HepG2 (cell line): ENCODE data around the gene NEU1. TPM values are rescaled to one million over a fixed set of nuclear protein-coding genes. Genes with fewer than 3 reads are reported as not detected.

Source experiments
- CEBPB ChIP-seq: IDR thresholded peaks from 2 replicates; pipeline ENCODE4 v1.6.1; 2011; ENCODE audit warnings: low read depth, low read length, improper control_type of control experiment, borderline replicate concordance
- CSRNP2 ChIP-seq: sonication (generic); formaldehyde crosslinking; conservative IDR thresholded peaks from 2 replicates; pipeline ENCODE4 v1.8.0; 2022; ENCODE audit warnings: low read depth, missing genetic modification reagents
- E2F1 ChIP-seq: sonication (generic); formaldehyde crosslinking; IDR thresholded peaks from 2 replicates; pipeline ENCODE4 v1.5.0; 2020; ENCODE audit warnings: missing genetic modification reagents
- HOXA3 ChIP-seq: sonication (generic); formaldehyde crosslinking; IDR thresholded peaks from 2 replicates; pipeline ENCODE4 v1.5.0; 2020; ENCODE audit warnings: missing genetic modification reagents
- MBD4 ChIP-seq: IDR thresholded peaks from 2 replicates; pipeline ENCODE4 v1.6.1; 2012; ENCODE audit warnings: low read length, inconsistent platforms, borderline replicate concordance
- MEIS1 ChIP-seq: sonication (generic); formaldehyde crosslinking; IDR thresholded peaks from 2 replicates; pipeline ENCODE4 v1.9.0; 2021; ENCODE audit warnings: mild to moderate bottlenecking, missing genetic modification reagents, moderate library complexity, borderline replicate concordance
- MYPOP ChIP-seq: sonication (generic); formaldehyde crosslinking; IDR thresholded peaks from 2 replicates; pipeline ENCODE4 v1.8.1; 2023; ENCODE audit warnings: mild to moderate bottlenecking, moderate library complexity, missing genetic modification reagents
- NCOA2 ChIP-seq: sonication (generic); formaldehyde crosslinking; IDR thresholded peaks from 2 replicates; pipeline ENCODE4 v1.8.0; 2022; ENCODE audit warnings: inconsistent platforms
- NR2F2 ChIP-seq: IDR thresholded peaks from 2 replicates; pipeline ENCODE4 v1.6.1; 2012; ENCODE audit warnings: low read depth, inconsistent platforms, borderline replicate concordance
- NR3C1 ChIP-seq: sonication (generic); formaldehyde crosslinking; IDR thresholded peaks from 2 replicates; pipeline ENCODE4 v1.4.0; 2020; ENCODE audit warnings: missing genetic modification reagents
- RAD21 ChIP-seq: fragments of 450-650 bp; formaldehyde crosslinking; IDR thresholded peaks from 2 replicates; pipeline ENCODE4 v1.5.0; 2020; ENCODE audit warnings: mild to moderate bottlenecking
- RARA ChIP-seq: IDR thresholded peaks from 2 replicates; pipeline ENCODE4 v1.6.1; 2016; ENCODE audit warnings: missing genetic modification reagents, missing compliant biosample characterization
- SMAD1 ChIP-seq: sonication (generic); formaldehyde crosslinking; IDR thresholded peaks from 2 replicates; pipeline ENCODE4 v1.4.0; 2020; ENCODE audit warnings: missing genetic modification reagents, low read depth, mild to moderate bottlenecking, borderline replicate concordance
- SNAPC2 ChIP-seq: sonication (generic); formaldehyde crosslinking; IDR thresholded peaks from 2 replicates; pipeline ENCODE4 v1.8.1; 2022; ENCODE audit warnings: mild to moderate bottlenecking, missing genetic modification reagents
- SRSF9 ChIP-seq: fragments of 200-400 bp; formaldehyde crosslinking; IDR thresholded peaks from 2 replicates; pipeline ENCODE4 v1.6.1; 2018; ENCODE audit warnings: borderline replicate concordance, mild to moderate bottlenecking, low read depth, low read length; ENCODE audit not compliant: insufficient read depth, poor library complexity, severe bottlenecking
- ZBTB34 ChIP-seq: sonication (generic); formaldehyde crosslinking; IDR thresholded peaks from 2 replicates; pipeline ENCODE4 v1.8.0; 2022; ENCODE audit warnings: mild to moderate bottlenecking, missing genetic modification reagents
- ZKSCAN1 ChIP-seq: fragments of 150-350 bp; IDR thresholded peaks from 2 replicates; pipeline ENCODE4 v1.6.1; 2014; ENCODE audit warnings: low read length
- ZNF276 ChIP-seq: sonication (generic); formaldehyde crosslinking; IDR thresholded peaks from 2 replicates; pipeline ENCODE4 v1.4.0; 2020; ENCODE audit warnings: mild to moderate bottlenecking, low read depth, missing genetic modification reagents
- ZNF329 ChIP-seq: sonication (generic); formaldehyde crosslinking; IDR thresholded peaks from 2 replicates; pipeline ENCODE4 v1.9.0; 2021; ENCODE audit warnings: low read depth, mild to moderate bottlenecking, missing genetic modification reagents
- ZNF737 ChIP-seq: sonication (generic); formaldehyde crosslinking; IDR thresholded peaks from 2 replicates; pipeline ENCODE4 v1.5.0; 2020; ENCODE audit warnings: missing genetic modification reagents, mild to moderate bottlenecking, borderline replicate concordance
- ZNF839 ChIP-seq: sonication (generic); formaldehyde crosslinking; IDR thresholded peaks from 2 replicates; pipeline ENCODE4 v1.4.0; 2020; ENCODE audit warnings: missing genetic modification reagents, mild to moderate bottlenecking, borderline replicate concordance
- ZNF891 ChIP-seq: sonication (generic); formaldehyde crosslinking; IDR thresholded peaks from 2 replicates; pipeline ENCODE4 v1.5.0; 2020; ENCODE audit warnings: mild to moderate bottlenecking, missing genetic modification reagents
- polyA plus RNA-seq, 8 experiments: library from polyadenylated mRNA; depleted of rRNA in 3 of 8; stranded (reverse) in 7 of 8; unstranded in 1 of 8; fragments of >200 nt; fragmentation: Illumina TruSeq in 4 of 8; extraction: Trizol in 4 of 8; gene quantifications; 2 replicates each; pipeline versions ENCODE4 v1.2.1 to v1.2.3, GENCODE V29; 2011 to 2016; ENCODE audit warnings: low read depth in 4 of 8, missing spikeins in 1 of 8, mixed read lengths in 1 of 8; ENCODE audit not compliant: insufficient read depth in 1 of 8
- total RNA-seq, 5 experiments: library from RNA; depleted of rRNA; stranded (reverse); fragments of >200 nt; fragmentation: Illumina TruSeq; extraction: Trizol; gene quantifications; 2 replicates each; pipeline ENCODE4 v1.2.3, GENCODE V29; 2016; ENCODE audit warnings: low read depth in 1 of 5

NEU1 gene
- total and polyA plus RNA-seq, 2 of the 13 experiments (the other 11 are each of a cell fraction or from before 2014, with no cell fraction given): 215 to 297 TPM

GRCh38 chr6:31815025-31815838 is 47.4 kb downstream of the NEU1 start, which contains the start of the genes HSPA1A and HSPA1L (continued):
- no peak; the same call in 1 of the 2 replicates for TF ChIP-seq E2F1 (CRISPR knock-in tag)
- no peak for TF ChIP-seq ZNF891 (CRISPR knock-in tag)
- TF ChIP-seq ZNF329 (CRISPR knock-in tag): no peak
- no peak for TF ChIP-seq SMAD1 (CRISPR knock-in tag)
- no peak for TF ChIP-seq MEIS1
- TF ChIP-seq MYPOP: no peak
- TF ChIP-seq NCOA2 (CRISPR knock-in tag): peak; percentile 40; the same call in 1 of the 2 replicates
- TF ChIP-seq NR2F2: peak; percentile 37; the same call in 1 of the 2 replicates
- TF ChIP-seq ZBTB34 (CRISPR knock-in tag): peak; percentile 16; the same call in 1 of the 2 replicates
- TF ChIP-seq ZNF276 (CRISPR knock-in tag): no peak
- no peak for TF ChIP-seq SRSF9
- TF ChIP-seq RAD21: peak; percentile 22; the same call in 1 of the 2 replicates
- no peak for TF ChIP-seq ZNF839 (CRISPR knock-in tag)
- no peak for TF ChIP-seq ZKSCAN1
- no peak for TF ChIP-seq MBD4
- TF ChIP-seq CSRNP2 (CRISPR knock-in tag): no peak
- TF ChIP-seq RARA (CRISPR knock-in tag): peak; percentile 41; the same call in 1 of the 2 replicates
- no peak; the same call in none of the 2 replicates for TF ChIP-seq HOXA3
- TF ChIP-seq SNAPC2 (CRISPR knock-in tag): 0 out of 2 replicates have a peak, but pooled peaks have one; percentile 67
- no peak for TF ChIP-seq ZNF737 (CRISPR knock-in tag)
- no peak for TF ChIP-seq NR3C1 (CRISPR knock-in tag)
- no peak for TF ChIP-seq CEBPB
